Stimulated activated CD8-positive, alpha-beta memory T cell treated with anti-CD3 and anti-CD28 coated beads, Interleukin-15, amount 100 ng/mL, for 48 hours (primary cell): ENCODE data around the gene PEAR1.
A peak's percentile ranks its signal among the peaks of the same experiment; 100 is the strongest.

Source experiments
- DNase-seq, 2 donors: peaks; one replicate each; pipeline ENCODE4 v3.0.0-alpha.2; 2020; ENCODE audit warnings: low read depth in 2 of 2

PEAR1 gene

DNA sequence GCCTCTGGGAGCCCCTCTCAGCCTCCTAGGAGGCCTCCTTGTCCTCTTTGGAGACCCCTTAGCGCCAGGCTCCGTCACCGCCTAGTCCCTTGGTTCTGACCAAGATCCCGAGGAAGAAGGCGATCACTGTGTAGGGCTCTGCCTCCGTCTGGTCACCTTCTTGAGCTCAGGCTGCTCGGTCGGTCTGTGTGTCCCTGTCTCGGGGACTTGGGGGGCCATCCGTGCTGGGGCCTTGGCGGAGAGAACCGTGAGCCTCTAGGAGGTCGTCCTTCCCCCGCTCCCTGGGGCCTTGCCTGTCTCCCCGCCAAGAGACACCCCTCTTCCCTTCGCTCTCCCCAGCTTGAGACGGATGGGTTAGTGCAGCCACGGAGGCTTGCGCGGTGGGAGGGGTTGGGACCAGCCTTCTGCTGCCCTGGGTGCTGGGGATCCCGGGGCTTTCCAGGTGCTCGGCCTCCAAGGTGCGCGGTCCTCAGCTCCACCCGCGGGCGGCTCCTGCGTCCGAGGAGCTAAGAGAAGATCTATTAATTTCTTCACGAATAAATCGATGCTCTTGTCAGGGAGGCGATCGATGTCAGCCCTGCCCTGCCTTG, 33.9 kb upstream of the PEAR1 start:
- DNase-seq: no peak

DNA sequence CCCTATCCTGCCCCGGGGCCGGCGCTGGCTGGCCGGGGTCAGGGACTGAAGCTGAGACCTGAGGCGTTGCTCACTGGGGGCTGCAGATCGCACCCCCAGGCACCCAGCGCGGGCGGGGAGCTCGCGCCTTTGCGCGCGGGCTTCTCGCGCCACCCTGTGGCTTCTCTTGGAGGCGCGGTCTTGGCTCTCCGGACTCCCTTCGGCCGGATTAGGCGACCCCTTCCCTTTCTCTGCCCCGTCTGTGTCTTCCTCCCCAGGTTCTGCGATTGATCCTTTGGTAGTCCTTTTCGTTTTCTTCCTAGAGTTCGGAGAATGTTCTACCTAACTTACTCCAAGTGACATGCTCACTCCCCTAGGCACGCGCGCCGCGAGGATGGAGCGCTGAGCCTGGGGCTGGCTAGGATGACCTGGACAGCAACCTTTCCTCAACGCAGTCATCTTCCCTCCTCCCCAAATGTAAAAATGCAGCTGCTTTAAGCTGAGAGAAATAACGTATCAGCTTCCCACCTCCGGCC, 33.3 kb upstream of the PEAR1 start:
- DNase-seq: peak in 1 of 2 donors; percentile 34

DNA sequence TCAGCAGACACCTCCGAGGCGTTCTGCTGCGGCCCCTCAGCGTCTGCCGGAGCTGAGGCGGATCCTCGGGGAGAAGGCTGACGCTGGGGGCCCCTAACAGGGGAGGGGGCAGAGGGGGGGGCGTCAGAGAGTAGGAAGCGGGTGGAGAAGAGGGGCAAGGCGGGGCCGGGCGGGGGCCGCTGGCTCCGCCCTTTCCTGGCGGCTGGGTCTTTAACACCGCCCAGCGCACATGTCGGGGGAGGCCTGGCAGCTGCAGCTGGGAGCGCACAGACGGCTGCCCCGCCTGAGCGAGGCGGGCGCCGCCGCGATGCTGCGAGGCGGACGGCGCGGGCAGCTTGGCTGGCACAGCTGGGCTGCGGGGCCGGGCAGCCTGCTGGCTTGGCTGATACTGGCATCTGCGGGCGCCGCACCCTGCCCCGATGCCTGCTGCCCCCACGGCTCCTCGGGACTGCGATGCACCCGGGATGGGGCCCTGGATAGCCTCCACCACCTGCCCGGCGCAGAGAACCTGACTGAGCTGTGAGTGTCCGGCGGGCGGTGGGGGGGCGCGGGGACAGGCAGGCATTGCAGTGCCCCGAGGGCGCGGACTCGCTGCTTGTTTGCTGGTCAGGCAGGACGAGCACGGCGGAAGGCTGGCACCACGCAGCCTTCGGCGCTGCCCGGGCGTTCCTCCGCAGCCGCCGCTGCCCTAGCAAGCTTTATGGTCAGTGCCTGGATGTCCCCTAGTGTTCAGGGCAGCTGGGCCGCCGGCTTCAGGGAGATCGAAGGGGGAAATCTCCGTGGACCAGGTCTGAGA, 32.7 kb upstream of the PEAR1 start, which contains the start of gene NTRK1:
NTRK1 (plus strand) TSS at position 238 of the 796 bp plus-strand sequence; CDS start at position 308, 70 bp downstream.
- peak in 1 of 2 donors; percentile 32 for DNase-seq

DNA sequence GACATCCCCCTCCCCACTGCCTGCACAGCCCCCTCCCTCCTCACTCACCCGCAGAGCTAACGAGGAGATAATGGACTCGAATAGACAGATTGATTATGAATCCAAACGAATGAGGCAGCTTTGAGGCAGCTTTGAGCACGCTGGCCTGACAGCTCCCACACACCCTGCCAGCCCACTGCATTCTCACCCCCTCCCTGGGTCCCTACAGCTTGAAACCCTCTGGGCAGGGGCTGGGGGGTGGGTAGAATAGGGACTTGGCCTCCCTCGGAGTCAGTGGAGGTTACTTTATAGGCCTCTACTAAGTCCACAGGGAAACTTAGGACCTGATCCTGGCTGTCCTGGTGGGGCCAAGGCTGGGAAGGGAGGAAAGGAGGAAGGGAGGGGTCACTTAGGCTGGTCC, 30.9 kb upstream of the PEAR1 start:
- no peak for DNase-seq

DNA sequence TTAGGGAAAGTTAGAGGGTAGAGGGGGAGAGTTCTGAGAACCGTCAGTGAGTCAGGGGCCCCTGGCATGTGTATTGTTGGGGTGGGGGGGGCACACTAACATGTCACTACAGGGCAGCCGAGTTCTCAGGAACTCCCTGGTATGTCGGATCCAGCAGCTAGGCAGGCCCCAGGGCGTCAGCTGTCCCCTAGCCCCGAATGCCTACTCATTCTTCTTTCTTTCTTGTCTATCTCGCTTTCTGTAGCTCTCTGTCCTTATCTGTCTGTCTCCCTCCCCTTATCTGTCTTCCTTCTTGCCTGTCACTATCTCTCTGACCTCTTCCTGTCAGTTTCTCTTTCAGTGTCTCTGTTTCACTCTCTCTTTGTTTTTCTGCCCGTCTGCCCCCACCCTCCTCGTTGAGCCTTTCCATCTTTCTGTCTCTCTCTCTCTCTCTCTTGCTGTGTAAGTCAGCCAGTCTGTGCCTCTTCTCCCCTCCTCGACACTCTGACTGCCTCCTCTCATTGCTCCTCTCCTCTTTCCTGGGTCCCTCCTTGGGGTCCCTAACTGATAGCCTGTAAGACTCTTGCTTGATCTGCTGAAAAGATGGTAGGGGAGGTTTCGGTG, 30.4 kb upstream of the PEAR1 start:
- peak in 1 of 2 donors; percentile 54 for DNase-seq

DNA sequence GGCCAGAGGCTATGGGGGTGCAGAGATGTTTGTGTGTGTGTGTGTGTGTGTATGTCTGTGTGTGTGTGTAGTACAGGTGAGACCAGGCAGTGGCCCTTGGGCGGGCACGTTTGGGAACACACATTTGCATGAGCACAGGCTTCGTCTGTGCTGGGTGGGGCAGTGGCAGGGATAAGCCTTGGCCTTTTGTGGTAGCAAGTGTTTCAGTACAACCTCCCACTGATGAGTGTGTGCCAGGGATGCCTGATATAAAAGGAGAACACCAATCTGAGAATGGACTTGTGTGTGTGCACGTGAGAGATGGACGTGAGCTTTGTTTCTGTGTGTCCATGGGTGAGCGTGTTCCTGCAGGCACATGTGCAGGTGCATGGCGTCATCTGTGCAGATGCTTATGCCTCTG, 29.9 kb upstream of the PEAR1 start:
- no peak for DNase-seq

DNA sequence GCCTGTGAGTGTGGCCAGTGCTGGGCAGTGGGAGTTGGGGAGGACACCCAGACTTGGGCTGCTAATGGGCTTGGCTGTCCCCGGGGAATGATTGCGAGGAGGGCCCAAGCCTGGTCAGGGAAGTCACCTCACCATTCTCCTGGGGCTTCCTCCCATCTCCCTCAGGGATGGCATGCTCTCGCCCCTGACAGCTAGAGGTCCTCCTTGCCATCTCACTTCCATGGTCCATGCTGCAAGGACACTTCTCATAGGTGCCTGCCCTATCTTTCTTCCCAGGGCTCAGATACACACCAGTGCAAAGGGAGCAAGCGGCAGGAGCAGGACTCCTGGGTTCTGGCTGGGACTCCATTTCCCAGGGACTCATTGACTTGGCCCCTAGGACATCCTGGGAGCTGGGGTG, 28.7 kb upstream of the PEAR1 start:
- DNase-seq: no peak

DNA sequence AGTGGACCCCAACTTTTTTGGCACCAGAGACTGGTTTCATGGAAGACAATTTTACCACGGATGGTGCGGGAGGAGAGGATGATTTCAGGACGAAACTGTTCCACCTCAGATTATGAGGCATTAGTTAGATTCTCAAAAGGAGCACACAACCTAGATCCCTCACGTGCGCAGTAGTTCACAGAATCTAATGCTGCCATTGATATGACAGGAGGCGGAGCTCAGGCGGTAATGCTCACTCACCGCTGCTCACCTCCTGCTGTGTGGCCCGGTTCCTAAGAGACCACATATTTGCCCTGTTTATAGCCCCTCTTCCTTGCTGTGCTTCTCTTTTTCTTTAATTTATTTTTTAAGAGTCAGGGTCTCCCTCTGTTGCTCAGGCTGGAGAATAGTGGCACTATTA, 28.3 kb upstream of the PEAR1 start:
- DNase-seq: no peak

DNA sequence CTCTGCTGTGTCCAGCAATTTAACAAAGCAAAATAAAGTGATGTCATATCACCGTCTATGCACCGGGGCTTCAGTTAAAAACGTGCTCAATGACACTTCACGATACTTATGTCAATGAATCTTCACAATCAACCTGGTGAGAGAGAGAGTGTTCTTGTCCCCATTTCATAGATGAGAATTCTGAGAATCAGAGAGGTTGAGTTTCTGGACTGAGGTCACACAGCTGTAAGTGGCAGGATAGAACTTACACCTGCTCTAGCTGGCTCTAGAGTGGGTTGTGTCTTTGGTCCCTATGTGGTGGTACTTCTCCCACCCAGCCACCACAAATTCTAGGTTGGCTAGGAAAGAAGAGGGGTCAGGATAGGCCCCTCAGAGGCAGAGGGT, 27.7 kb upstream of the PEAR1 start:
- DNase-seq: no peak

DNA sequence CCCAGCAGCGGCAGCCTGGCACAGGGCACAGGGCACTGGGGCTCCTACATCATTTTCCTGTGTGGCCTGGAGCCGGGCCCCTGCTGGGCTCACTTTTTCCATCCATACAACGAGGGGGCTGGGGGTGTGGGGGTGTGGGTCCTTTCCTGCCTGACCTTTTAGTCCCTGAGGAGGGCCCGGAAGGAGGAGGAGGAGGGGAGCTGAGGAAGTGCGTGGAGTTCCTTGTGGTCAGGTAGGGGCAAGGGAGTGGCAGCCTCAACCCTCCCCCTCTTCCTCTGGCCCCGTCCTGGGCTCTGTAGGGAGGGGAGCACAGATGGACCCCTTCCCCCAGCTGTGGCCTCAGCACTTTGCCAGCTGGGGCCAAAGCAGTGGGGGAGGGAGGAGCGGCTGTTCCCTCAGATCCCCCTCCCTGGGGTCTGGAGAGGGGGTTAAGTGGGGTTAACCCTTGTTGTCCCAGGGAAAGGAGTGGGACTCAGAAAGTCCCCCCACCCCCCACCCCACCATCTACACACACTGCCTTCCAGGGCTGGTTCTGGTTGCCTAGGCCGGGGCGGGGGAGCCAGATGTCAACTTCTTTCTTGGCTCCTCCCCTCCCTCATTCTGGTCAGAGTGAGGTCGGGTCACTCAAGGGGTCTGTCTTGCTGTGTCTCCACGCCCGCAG, 27.1 kb upstream of the PEAR1 start:
- DNase-seq: peak in 1 of 2 donors; percentile 9

DNA sequence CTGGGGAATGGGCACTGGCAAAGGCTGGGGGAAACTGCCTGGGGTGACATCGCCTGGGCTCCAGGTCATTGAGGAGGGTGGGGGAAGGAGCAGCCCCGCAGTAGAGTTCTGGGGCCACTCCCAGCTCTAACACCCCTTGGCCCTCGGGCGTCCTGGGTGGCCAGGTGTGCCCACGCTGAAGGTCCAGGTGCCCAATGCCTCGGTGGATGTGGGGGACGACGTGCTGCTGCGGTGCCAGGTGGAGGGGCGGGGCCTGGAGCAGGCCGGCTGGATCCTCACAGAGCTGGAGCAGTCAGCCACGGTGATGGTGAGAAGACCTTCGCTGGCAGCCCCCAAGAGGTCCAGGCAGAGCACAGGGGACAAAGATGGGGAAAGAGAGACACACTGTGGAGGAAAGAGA, 25.2 kb upstream of the PEAR1 start:
- no peak for DNase-seq

DNA sequence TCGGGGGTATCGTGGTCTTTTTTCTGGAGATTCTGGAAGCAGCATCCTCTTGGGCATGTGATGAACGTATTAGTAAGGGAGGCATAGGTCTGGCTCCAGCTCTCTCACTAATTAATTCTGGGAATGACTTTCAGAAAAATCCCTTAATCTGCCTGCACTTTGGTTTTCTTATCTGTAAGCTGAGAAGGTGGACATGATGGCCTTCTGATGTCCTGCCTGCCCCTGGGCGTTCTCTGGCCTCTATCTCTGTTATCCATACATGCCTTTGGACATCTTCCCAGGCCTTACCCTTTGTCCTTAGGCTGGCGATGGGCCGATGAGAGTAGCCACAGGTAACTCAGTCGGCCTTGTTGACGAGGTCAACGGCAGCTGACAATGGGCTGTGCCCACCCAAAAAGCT, 24.1 kb upstream of the PEAR1 start:
- DNase-seq: no peak

DNA sequence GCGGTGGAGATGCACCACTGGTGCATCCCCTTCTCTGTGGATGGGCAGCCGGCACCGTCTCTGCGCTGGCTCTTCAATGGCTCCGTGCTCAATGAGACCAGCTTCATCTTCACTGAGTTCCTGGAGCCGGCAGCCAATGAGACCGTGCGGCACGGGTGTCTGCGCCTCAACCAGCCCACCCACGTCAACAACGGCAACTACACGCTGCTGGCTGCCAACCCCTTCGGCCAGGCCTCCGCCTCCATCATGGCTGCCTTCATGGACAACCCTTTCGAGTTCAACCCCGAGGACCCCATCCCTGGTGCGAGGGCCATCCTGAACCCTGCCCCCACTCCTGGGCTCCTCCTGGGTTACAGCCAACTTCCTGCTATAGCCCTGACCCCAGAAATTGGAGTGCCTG, 19.9 kb upstream of the PEAR1 start:
- no peak for DNase-seq

DNA sequence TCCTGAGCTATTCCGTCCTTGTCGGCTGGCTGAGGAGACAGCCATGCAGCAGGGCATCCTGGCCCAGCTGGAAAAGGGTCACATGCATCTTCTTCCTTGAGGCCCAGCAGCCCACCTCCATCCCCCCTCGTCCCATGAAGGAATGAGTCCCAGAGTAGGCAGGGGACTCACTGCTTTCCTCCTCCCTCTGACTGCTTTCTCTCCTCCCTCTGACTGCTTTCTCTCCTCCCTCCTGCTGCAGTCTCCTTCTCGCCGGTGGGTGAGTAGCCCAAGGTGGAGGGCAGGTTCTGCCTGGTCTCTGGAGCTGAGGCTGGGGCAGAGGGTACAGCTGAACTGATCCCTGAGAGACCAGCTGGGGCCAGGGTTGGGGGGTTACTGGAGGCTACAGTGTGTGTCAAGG, 19.4 kb upstream of the PEAR1 start:
- DNase-seq: no peak

DNA sequence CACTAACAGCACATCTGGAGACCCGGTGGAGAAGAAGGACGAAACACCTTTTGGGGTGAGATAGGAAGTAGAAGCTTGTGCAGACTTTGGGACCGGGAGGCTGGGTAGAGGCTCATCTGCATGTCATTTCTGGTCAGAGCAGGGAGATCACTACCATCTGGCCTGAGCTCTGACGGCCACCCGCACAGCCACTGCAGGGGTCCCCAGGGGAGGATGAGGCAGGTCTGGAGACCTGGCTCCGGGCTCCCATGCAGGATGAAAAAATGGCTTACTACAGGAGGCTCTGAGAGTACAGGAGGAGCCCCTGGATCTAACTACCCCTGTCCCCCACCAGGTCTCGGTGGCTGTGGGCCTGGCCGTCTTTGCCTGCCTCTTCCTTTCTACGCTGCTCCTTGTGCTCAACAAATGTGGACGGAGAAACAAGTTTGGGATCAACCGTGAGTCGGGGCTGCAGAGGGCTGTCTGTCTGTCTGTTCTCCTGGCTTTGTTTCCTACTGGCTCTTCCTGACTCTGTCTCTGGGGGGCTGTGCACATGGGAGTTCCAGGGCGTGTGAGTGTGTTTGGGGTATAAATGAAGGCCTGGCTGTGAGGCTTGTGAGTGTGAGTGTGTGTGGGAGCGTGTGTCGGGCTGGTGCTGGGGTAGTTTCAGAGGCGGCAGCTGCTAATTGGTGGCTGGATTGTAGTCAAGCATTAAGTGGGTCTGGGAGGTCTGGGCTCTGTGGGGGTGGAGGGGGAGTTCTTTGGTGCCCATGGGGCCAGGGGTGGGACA, 18.8 kb upstream of the PEAR1 start:
- DNase-seq: no peak

DNA sequence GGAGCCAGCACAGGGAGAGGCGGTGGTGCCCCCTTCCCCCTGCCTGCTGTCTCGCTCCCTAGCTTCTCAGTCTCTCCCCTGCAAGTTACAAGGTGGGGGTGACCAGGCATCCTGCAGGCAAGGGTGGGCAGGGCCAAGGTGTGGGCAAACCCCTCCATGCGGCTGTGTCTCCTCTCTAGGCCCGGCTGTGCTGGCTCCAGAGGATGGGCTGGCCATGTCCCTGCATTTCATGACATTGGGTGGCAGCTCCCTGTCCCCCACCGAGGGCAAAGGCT, 18.2 kb upstream of the PEAR1 start:
- no peak for DNase-seq

DNA sequence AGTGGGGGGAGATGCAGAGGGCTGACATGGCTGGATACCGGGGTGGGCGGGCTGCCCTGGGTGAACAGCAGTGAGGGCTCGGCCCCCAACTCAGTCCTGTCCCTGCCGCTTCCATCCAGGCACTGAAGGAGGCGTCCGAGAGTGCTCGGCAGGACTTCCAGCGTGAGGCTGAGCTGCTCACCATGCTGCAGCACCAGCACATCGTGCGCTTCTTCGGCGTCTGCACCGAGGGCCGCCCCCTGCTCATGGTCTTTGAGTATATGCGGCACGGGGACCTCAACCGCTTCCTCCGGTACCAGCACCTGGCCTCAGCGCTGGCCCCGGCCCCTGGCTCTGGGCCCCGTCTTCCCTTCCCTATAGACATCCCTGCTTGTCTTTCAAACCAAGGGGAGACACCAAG, 17.2 kb upstream of the PEAR1 start:
- no peak for DNase-seq

DNA sequence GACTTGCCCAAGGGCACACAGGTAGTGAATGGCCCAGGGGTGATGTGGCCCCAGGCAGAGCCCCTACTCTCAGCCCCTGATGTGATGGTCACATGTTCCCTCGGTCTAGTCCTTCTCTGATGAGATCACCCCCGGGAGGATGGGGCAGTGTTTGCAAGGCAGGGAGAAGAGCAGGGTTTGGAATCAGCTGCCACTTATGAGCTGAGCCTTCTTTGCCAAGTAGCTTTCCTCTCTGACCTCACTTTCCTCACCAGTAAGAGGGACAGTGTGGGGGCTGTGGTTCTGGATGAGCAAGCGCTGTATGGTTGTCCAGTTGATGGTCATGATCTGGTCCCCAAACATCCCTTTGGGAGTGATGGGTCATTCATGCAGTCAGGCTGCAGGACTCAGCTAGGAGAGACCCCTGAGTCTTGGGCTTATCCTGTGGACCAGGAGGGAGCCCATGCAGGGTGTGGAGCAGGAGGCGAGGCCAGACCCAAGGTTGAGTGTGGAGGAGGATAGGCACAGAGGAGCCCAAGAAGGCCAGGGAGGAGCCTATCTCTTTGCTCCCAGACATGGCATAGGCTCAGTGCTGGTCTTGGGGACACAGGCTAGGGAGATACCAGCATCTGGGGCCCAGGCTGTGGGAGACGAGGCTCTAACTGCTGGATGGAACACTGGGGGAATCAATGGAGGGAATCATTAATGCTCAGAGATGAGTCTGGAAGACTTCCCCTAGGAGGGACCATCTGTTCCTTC, 15.9 kb upstream of the PEAR1 start:
- no peak for DNase-seq

DNA sequence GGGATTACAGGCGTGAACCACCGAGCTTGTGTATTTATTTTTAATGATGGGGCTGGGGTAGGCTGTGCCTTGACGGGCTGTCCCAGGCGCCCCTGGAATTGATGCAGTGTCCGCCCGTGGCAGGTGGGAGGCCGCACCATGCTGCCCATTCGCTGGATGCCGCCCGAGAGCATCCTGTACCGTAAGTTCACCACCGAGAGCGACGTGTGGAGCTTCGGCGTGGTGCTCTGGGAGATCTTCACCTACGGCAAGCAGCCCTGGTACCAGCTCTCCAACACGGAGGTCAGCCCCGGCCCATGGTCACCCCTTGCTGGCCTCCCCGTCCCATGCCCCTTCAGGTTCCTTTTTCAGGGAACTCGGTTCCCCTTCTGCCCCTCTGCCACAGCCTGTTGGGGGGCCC, 13.6 kb upstream of the PEAR1 start:
- no peak for DNase-seq

DNA sequence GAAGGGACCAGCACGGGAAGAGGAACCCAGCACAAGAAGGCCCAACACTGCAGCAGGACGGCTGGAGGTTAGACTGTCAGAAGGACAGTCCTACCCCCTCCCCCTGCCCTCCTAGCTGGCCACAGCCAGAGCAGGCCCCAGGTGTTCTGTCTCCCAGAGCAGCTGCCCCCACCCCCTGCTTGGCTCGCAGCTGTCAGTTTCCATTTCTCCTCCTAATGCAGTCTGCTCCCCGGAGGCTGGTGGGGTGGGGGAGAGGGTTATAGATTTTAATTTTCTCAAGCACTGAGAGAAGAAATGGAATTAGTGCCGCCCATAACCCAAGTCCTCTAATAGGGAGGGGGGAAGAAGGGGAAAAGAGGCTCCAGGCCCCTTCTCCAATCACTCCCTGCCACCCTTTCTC, 13.0 kb upstream of the PEAR1 start:
- DNase-seq: no peak

DNA sequence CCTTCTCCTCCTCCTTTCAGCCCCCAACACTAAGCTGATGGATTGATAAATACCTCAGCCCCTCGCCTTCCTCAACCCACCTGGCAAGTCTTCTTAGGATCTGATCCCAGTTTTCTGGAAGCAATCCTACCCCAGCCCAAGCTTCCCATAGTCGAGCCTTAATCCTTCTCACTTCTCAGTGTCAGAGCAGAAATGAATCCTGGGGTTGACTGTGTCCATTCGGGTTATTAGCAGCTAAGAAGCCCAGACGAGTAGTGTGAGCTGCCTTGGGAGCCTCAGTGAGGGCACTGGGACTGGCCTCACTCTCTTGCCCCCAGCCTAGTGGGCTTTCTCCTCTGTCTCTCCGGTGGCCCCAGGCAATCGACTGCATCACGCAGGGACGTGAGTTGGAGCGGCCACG, 12.4 kb upstream of the PEAR1 start:
- DNase-seq: no peak
